HG03442 (cell line): ENCODE measurements around the gene PRSS57.

Experiments
- ATAC-seq: cut with Tn5 transposase; IDR thresholded peaks from one replicate; pipeline ENCODE4 v1.9.1; 2021; ENCODE audit warnings: mild to moderate bottlenecking, moderate library complexity; ENCODE audit not compliant: unreplicated experiment

PRSS57 gene

GRCh38 chr19:653425-653824 is 41.8 kb downstream of the PRSS57 start:
- ATAC-seq = no peak

DNA sequence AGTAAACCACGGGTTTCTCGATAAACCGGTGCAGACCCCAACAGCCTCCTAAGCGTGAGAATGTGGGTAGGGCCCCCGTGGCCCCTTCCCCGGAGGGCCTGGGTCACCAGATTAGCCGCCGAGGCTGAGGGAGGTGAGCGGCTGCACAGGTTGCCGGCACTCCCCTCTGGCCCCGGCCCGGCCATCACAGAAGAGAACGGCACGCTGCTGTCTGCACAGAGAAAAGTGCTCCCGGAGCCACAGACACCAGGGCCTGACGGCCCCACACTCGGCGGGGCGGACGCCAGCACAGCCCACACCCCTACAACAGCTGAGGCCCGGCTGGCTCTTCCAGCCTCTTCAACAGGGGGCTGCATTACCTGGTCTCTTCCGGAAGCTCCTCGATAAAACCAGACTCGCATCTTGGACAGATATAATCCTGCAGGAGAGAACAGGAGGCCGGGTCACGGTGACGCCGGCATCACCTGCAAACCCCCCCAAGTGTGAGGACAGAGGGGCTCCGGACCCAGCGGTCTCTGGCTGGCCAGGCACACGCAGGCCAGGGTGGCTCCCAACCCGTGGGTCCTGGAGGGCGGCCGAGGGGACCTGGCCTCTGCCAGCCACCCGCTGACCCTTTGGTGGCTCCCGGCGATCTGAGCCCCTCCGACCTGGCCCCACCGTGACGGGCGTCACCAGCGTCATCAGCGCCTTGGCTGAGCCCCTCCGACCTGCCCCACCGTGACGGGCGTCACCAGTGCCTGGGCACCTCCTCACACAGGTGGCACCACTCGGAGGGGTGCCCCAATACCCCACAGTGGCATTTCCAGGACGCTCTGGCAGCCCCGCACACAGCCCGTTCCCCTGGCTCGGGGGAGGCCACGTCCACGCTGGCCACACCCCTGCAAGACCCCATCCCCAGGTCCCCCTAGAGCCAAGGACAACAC is 42.5 kb downstream of the PRSS57 start:
- ATAC-seq = no peak

- no peak for ATAC-seq
These were observed 43.3 kb downstream of the PRSS57 start for GRCh38 chr19:651991-652390.

DNA sequence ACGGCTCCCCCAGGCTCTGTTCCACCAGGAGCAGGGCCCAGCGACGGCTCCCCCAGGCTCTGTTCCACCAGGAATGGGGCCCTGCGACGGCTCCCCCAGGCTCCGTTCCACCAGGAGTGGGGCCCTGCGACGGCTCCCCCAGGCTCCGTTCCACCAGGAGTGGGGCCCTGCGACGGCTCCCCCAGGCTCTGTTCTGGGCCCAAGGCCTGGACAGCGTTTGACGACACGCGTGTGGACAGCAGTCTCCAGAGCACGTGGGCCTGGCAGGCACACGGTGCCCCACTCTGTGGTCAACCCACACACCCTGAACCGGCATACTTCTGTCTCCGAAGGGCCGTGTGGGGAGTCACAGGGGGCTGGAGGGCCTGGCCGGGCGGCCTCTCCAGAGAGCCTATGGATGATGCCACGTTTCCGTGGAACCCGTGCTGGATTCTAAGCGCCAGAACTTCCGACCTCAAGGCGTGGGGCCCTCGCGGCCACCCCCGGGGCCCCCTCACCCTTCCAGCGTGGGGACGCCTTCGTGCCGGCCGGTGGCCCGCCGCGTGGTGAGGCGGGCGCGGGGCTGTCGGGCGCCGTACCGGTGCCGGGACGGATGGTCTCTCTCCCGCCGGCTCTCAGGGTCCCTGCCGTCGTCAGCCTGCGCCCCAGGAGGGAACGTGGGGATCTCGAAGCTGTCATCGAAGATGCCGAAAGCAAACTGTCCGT is 44.0 kb downstream of the PRSS57 start:
- ATAC-seq = no peak

GRCh38 chr19:650121-650520 is 45.1 kb downstream of the PRSS57 start:
- ATAC-seq = no peak

DNA sequence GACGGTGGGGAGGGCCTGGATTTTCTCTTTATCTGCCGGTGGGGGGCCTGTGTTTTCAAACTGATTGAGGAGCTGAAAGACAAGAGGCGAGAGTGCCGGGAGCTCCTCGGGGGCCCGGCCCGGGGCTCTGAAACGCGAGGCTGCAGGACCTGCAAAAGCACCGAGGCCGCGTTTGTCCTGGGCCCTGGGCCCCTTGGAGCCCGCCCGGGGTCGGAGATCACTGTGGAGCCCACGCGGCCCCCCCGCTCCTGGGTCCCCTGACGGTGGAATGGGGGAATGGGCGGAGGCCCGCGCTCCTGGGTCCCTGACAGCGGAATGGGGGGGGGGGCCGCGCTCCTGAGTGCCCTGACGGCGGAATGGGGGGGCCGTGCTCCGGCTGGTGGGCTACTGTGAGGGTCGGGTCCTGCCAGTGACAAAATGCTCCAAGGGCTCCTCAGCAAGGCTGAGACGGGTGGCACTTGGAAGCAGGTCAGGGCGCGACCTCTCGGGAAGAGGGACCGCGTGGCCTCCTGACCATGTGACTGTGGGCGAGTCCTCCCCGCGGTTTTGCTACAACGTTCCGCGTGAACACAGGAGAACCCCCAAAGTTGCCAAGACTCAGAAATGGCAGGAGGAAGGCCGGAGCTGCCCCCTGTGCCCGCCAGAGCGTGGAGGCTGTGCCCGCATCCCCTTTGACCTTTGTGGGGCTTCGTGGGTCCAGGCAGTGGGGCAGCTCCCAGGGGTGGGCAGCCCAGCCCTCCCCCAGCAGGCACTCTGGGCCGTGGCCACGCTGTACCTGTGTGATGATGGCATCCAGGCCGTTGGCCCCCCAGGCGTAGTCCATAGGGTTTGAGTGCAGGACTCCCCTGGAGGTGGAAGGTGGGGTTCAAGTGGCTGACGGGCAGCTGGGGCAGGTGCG is 46.1 kb downstream of the PRSS57 start:
- no peak for ATAC-seq

GRCh38 chr19:648305-648704 is 46.9 kb downstream of the PRSS57 start:
- no peak for ATAC-seq

DNA sequence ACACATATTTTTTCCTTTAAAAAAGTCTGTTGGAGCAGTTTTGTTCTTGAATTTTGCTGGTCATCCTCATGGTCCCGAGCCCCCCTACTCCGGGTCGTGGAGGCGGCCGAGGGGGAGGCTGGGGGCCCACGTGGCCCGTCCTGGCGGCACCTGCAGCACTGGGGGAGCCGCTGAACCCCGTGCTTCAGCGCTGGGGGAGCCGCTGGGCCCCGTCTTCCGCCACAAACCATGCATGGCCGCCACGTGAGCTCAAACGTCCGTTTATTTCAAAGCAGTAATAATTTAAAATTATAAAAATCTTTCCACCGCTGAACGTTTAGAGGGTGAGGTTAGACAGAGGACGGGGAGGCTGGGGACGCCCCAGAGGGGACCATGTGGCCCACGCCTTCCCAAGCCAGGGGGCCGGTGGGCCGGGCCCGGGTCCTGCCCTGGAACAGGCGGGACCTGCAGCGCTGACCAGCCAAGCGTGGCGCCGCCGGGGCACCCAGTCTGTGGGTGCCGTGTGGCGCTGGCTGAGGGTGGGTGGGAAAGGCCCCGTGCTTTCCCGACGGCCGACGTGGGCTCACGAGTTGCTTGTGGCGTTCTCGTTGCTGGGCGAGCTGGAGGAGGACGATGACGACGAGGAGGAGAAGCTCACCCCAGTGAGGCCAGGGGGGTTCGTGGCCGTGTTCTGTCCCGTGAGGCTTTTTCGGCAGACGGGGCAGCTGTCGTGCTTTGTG is 47.5 kb downstream of the PRSS57 start:
- ATAC-seq = no peak

DNA sequence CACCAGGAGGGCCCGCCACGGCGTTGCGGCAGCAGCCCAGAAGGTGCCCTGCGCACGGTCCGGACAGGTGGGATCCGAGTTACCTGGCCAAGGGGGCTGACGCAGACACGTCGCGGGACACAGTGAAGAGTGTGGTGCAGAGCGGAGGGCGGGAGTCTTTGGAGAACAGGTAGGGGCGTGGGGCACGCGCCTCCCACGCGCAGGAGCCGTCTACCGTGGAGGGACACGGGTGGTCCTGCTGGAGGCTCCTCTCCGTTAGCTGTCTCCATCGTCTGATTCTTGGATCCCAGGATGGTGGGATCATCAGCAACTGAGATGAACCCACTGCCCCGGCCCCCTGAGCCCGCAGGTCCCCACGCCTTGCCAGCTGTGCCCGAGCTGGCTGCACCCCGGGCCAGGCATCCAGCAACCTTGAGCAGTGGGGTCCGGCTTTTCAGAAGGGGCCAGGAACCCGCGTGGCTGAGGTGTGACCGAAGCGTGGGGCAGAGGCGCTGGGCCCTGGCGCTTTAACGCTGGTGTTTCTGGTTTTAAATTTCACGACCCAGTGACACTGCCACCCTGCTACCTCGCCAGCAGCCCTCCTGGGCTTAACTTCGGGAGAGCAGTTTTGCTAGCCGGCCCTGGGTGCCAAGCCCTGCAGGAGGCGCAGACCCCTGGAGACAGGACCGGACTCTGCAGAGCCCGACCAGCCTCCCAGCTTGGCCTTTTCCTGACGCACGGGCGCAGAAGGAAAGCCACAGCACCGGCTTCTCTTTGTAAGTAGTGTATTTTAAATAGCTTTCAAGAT is 48.3 kb downstream of the PRSS57 start:
- ATAC-seq = no peak

- ATAC-seq = no peak
These were observed 49.1 kb downstream of the PRSS57 start for GRCh38 chr19:645912-646778.

- no peak for ATAC-seq
These were observed 50.5 kb downstream of the PRSS57 start for GRCh38 chr19:644789-645188.

DNA sequence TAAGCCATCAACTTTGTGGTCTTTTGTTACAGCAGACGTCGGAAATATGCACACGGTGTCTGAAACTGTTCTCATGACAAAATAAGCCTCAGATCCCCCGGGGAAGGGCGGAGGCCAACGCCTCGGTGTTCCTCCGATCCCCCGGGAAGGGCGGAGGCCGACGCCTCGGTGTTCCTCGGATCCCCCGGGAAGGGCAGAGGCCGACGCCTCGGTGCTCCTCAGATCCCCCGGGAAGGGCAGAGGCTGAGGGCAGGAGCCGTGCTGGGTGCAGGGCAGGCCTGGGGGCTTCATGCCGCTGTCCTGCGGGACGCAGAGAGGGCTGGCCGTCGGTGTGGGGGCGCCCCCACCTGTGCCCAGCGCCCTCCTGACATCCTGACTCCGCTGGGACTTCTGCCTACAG is 50.9 kb downstream of the PRSS57 start:
- ATAC-seq = no peak

DNA sequence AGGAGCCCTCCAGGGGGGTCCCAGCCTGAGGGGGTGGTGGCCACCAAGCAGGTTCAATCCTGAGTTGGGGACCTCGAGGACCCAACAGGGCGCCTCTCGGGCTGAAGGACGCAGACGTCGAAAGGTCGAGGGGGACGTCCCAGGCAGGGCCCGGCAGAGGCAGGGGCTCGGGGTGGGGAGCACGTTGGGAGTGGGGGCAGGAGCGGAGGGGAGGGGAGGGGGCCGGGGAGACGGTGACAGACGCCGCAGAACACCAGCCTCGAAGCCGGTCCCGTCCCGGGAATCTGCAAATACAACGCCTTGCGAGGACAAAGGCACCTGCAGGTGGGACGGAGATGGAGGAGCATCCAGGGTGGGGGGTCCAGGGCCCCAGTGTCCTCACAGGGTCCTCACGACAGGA is 51.5 kb downstream of the PRSS57 start:
- ATAC-seq = no peak

GRCh38 chr19:642767-643727 is 52.2 kb downstream of the PRSS57 start:
- no peak for ATAC-seq

- no peak for ATAC-seq
These were observed 53.5 kb downstream of the PRSS57 start for GRCh38 chr19:641702-642101.

DNA sequence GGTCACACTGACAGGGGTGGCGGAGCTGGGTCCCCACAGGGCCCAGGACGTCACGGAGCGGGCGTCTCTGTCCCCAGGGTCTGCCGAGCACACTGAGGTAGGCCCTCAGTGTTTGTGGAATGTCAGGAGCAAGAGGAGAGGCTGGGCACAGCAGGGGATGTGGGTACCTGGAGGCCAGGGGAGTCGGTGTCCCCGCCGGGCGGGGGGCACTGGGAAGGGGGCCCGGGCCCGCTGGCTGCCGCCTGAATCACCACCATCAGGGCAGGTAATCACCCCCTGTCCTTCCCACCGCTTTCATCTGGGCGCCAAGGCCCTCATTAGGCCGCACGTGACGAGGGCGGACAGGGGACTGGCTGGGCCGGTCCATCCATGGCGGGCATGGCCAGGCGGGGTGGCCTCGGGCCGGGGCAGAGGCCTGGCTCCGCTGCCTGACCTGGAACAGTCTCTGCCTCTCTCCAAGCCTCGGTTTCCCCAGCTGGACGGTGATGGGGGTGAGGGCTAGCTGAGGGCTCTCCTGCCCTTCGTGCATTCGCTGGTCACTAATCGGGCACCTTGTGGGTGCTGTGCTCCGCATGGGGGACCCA is 54.6 kb downstream of the PRSS57 start:
- ATAC-seq = no peak

- peak; percentile 3 for ATAC-seq
These were observed 55.1 kb downstream of the PRSS57 start for GRCh38 chr19:640161-640558.
